Astrocyte (in vitro differentiated cells and primary cell): ENCODE data around the gene ZNF503. TPM values are rescaled to one million over a fixed set of nuclear protein-coding genes. Genes with fewer than 3 reads are reported as not detected.

Source experiments
- DNase-seq: peaks from one replicate; pipeline ENCODE4 v3.0.0-alpha.2; 2010; ENCODE audit warnings: low read depth
- FAIRE-seq: peaks from 2 replicates; lab custom pipeline; 2011; peaks lifted over from hg19 to GRCh38; lab: Jason Lieb, UNC
- H2AFZ ChIP-seq: 2 replicates; pipeline ENCODE4 v1.6.0; 2012; ENCODE audit warnings: low read depth, low read length, inconsistent platforms
- H3K27ac ChIP-seq: 2 replicates; pipeline ENCODE4 v1.5.1; 2011; ENCODE audit warnings: low read depth, low read length, inconsistent platforms
- H3K27me3 ChIP-seq: 2 replicates; pipeline ENCODE4 v1.6.0; 2011; ENCODE audit warnings: low read length, inconsistent platforms; ENCODE audit not compliant: insufficient read depth
- H3K36me3 ChIP-seq: 2 replicates; pipeline ENCODE4 v1.5.1; 2011; ENCODE audit warnings: low read length, inconsistent platforms; ENCODE audit not compliant: insufficient read depth
- H3K4me1 ChIP-seq: 2 replicates; pipeline ENCODE4 v1.5.1; 2011; ENCODE audit warnings: low read length, inconsistent platforms; ENCODE audit not compliant: insufficient read depth
- H3K4me2 ChIP-seq: 2 replicates; pipeline ENCODE4 v1.6.0; 2012; ENCODE audit warnings: low read length, inconsistent platforms
- H3K4me3 ChIP-seq: 2 replicates; pipeline ENCODE4 v1.5.1; 2011; ENCODE audit warnings: low read depth, mild to moderate bottlenecking, low read length, inconsistent platforms; ENCODE audit not compliant: insufficient read depth
- H3K79me2 ChIP-seq: 2 replicates; pipeline ENCODE4 v1.6.0; 2012; ENCODE audit warnings: mild to moderate bottlenecking, low read length, inconsistent platforms; ENCODE audit not compliant: insufficient read depth
- H3K9ac ChIP-seq: 2 replicates; pipeline ENCODE4 v1.6.0; 2012; ENCODE audit warnings: mild to moderate bottlenecking, low read length, inconsistent platforms
- H3K9me3 ChIP-seq: 2 replicates; pipeline ENCODE4 v1.5.1; 2012; ENCODE audit warnings: low read depth, mild to moderate bottlenecking, low read length, inconsistent platforms; ENCODE audit not compliant: insufficient read depth
- H4K20me1 ChIP-seq: 2 replicates; pipeline ENCODE4 v1.6.0; 2012; ENCODE audit warnings: low read length, inconsistent platforms; ENCODE audit not compliant: insufficient read depth
- H3K27ac Mint-ChIP-seq: one replicate; pipeline ENCODE4 v1.8.0; 2021; ENCODE audit warnings: mild to moderate bottlenecking, mixed read lengths; ENCODE audit not compliant: unreplicated experiment
- H3K27me3 Mint-ChIP-seq: one replicate; pipeline ENCODE4 v1.8.0; 2021; ENCODE audit warnings: low read depth, mixed read lengths; ENCODE audit not compliant: unreplicated experiment
- H3K36me3 Mint-ChIP-seq: one replicate; pipeline ENCODE4 v1.8.0; 2021; ENCODE audit warnings: low read depth, mixed read lengths; ENCODE audit not compliant: unreplicated experiment
- H3K4me1 Mint-ChIP-seq: one replicate; pipeline ENCODE4 v1.8.0; 2021; ENCODE audit warnings: low read depth, mixed read lengths; ENCODE audit not compliant: unreplicated experiment
- H3K4me3 Mint-ChIP-seq: one replicate; pipeline ENCODE4 v1.8.0; 2021; ENCODE audit warnings: mild to moderate bottlenecking, moderate library complexity, mixed read lengths; ENCODE audit not compliant: unreplicated experiment
- H3K9me3 Mint-ChIP-seq: one replicate; pipeline ENCODE4 v1.8.0; 2021; ENCODE audit warnings: mild to moderate bottlenecking, mixed read lengths; ENCODE audit not compliant: unreplicated experiment
- EZH2 ChIP-seq: IDR thresholded peaks from 2 replicates; pipeline ENCODE4 v1.6.1; 2012; ENCODE audit warnings: mild to moderate bottlenecking, low read length, inconsistent platforms; ENCODE audit not compliant: insufficient read depth
- total RNA-seq: library from RNA; stranded (reverse); gene quantifications from 2 replicates; pipeline ENCODE4 v1.2.1, GENCODE V29; 2021
- TF ChIP-seq, protein P1 (sequence below): IDR thresholded peaks from 2 replicates; pipeline ENCODE4 v1.5.1; 2011; ENCODE audit warnings: low read depth, mild to moderate bottlenecking, inconsistent platforms, low read length, moderate library complexity; ENCODE audit not compliant: insufficient read depth

Gene ZNF503
- total RNA-seq, 1 donor from 2014 or later = 11.9 TPM

DNA sequence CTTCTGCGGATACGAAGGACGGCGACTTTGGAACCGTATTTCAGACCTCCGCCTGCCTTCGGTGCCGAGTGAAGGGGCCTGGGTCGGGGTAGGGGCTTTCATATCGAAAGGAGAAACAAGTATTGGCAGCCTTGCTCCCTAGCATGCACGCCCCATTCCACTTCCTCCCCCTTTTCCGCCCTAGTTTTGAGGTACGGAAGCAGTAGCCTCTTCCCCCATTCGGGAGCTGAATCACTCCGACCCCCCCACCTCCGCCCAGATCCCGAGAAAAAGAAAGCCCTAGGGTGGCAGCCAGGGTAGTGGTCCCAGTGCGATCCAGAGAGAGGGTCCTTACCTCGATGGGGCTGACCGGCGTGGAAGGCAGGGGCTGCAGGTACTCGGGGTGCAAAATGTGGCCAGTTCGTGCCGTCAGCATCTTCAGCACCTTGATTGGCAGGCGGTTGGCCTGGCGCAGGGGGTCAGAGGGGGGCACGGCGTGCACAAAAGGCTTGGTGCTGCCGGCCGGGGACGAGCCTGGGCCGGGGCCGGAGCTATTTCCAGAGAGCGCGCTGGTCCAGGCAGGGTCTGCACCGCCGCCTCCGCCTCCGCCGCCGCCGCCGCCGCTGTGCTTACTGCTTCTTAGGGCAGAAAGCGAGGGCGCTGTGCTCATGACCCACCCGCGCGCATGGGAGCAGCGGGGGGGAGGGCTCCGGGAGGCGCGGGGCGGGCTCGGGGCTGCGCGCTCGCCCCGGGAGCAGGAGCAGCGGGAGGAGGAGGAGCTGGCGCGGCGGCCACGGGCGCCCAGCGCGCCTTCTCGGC, 594 bp downstream of the ZNF503 start:
- DNase-seq (no peak), FAIRE-seq (no peak)
- Mint-ChIP-seq H3K27ac (no peak overlapping the region), H3K27me3 (peaks cover 29% of the 10 kb centered on the region), H3K9me3 (peaks cover 6% of the 10 kb centered on the region), H3K36me3 (peaks cover 4% of the 10 kb centered on the region), H3K4me1 (peaks cover 5% of the 10 kb centered on the region), H3K4me3 (peak overlapping the region; percentile 96)
- H3K36me3 ChIP-seq = no peaks in the 10 kb centered on the region
- peaks cover 46% of the 10 kb centered on the region for H3K79me2 ChIP-seq
- H3K9ac ChIP-seq = peak overlapping the region; percentile 93
- peak overlapping the region; percentile 89 for H3K4me3 ChIP-seq
- no peak for TF ChIP-seq EZH2
- TF ChIP-seq, protein P1, sequence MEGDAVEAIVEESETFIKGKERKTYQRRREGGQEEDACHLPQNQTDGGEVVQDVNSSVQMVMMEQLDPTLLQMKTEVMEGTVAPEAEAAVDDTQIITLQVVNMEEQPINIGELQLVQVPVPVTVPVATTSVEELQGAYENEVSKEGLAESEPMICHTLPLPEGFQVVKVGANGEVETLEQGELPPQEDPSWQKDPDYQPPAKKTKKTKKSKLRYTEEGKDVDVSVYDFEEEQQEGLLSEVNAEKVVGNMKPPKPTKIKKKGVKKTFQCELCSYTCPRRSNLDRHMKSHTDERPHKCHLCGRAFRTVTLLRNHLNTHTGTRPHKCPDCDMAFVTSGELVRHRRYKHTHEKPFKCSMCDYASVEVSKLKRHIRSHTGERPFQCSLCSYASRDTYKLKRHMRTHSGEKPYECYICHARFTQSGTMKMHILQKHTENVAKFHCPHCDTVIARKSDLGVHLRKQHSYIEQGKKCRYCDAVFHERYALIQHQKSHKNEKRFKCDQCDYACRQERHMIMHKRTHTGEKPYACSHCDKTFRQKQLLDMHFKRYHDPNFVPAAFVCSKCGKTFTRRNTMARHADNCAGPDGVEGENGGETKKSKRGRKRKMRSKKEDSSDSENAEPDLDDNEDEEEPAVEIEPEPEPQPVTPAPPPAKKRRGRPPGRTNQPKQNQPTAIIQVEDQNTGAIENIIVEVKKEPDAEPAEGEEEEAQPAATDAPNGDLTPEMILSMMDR = no peak
- H3K4me2 ChIP-seq = peak overlapping the region; percentile 100
- H3K27ac ChIP-seq = peak overlapping the region; percentile 85
- peaks cover 34% of the 10 kb centered on the region for H4K20me1 ChIP-seq
- H3K9me3 ChIP-seq = no peaks in the 10 kb centered on the region
- peaks cover 23% of the 10 kb centered on the region for H3K4me1 ChIP-seq
- H2AFZ ChIP-seq = peak overlapping the region; percentile 60
- H3K27me3 ChIP-seq = peaks cover 21% of the 10 kb centered on the region

DNA sequence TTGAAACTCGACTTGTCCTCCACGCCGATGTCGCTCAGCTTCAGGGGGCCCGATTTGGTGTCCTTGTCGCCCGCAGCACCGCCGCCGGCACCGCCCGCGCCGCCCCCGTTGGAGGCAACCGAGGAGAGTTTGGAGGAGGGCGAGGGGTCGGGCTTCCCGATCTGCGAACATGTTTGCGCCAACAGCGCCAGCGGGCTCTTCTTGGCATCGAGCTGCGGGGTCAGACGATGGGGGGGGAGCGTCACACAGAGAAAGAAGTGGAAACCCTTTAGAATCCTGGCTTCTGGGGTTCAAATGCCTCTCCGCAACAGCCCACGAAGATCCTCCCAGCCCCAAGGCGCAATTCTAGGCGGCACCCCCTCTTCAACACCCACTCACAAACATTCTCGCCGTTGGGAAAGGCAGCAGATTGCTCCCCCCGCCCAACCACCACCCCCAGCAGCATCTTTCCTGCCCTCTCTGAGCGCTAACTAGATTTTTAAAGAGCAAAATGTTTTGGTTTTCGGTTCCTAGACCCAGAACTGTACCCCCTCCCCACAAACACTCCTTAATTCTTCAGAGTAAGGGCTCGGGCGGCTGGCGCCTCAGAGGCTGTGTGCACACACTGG, 1.3 kb downstream of the ZNF503 start:
- Histone ChIP-seq H3K79me2 (peaks cover 46% of the 10 kb centered on the region), H3K9me3 (no peaks in the 10 kb centered on the region), H4K20me1 (peaks cover 34% of the 10 kb centered on the region), H3K4me1 (peaks cover 23% of the 10 kb centered on the region), H3K4me2 (peak overlapping the region; percentile 100), H3K36me3 (no peaks in the 10 kb centered on the region), H3K27me3 (peaks cover 16% of the 10 kb centered on the region), H3K9ac (peak overlapping the region; percentile 93), H2AFZ (peak overlapping the region; percentile 60), H3K4me3 (peak overlapping the region; percentile 89), H3K27ac (peak overlapping the region; percentile 85)
- FAIRE-seq (no peak), DNase-seq (no peak)
- Mint-ChIP-seq H3K27me3 (peaks cover 27% of the 10 kb centered on the region), H3K27ac (peak overlapping the region; percentile 89), H3K36me3 (peaks cover 2% of the 10 kb centered on the region), H3K4me3 (peak overlapping the region; percentile 96), H3K4me1 (peaks cover 5% of the 10 kb centered on the region), H3K9me3 (peaks cover 4% of the 10 kb centered on the region)
- TF ChIP-seq, protein P1 = no peak
- TF ChIP-seq EZH2 = no peak
